Measurements from ENCODE around the gene ADNP2.

ADNP2 gene

DNA sequence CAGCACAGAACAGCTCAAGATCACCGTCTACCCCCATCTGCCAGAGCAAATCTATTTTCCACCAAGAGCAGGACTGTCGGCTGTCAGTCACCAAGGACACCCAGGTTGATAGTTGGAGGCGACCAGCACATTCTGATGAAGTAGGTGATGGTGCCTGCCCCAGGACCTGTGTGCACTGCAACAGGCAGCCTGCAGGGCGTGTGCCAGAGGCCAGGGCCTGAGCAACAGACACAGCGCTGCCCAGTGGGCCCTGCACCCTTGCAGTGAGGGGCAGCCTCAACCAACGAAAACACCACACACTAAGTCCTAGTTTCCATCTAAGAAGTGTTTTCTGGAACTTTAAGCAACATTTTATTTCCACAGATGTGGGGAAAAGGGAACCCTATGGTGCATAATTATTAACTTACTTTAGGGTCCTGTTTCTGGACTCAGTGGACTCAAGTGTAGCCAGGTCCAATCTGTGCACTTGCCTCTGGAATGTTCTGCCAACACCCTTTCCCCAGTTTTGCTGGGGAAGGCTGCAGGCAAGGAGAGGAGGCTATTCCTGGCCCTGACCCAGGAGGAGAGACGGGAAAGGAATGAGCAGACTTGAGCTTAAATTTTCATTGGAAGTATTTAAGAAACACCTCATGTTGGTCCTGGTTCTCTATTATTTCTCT, 61.5 kb downstream of the ADNP2 start:
- no peak for DNase-seq (ENCODE audit: low read depth in 2 of 2)

DNA sequence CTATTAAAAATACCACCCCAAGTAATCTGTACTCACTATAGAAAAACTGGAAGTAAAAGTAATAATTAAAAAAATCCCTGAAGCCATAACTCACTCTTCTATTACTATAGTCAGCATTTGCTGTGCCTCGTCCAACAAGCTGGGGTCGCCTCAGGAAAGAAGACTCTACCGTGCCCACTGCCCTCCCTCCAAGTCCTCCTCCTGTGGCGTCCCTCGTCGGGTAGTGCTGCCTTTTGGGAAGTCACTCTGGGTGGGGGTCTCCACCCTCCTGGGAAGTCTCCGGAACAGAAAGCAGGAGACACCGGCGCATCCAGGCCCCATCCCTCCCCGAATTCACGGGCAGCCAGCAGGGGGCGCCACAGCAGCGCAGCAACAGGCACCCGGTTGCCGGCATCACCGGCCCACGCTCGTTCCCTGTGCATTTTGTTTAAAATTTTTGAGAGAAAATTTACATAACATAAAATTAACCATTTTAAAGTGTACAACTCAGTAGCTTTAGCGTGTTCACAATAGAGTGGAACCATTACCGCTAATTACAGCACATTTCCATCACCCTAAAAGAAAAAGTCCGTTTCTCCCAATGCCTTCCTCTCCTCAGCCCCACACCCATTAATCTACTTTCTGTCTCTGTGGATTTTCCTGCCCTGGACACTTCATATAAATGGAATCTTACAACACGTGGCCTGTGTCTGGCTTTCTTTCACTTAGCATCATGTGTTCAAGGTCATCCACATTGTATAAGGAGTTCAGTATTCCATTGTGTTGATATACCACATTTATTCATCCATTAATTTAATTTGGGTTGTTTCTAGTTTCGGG, 62.2 kb downstream of the ADNP2 start:
- DNase-seq (ENCODE audit: low read depth in 2 of 2) = peak in 1 of 2 experiments; percentile 59

DNA sequence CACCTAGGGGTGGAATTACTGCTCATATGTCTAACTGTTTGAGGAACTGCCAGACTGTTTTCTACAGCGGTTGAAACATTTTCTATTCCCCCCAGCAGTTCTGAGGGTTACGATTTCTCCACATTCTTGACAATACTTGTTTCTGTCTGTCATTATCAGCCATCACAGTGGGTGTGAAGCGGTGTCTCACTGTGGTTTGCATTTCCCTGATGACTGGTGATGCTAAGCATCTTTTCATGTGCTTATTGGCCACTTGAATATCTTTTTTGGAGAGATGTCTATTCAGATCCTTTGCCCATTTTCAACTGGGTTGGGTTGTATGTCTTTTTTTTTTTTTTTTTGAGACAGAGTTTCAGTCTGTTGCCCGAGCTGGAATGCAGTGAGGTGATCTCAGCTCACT, 63.0 kb downstream of the ADNP2 start:
- DNase-seq (ENCODE audit: low read depth in 2 of 2) = no peak

DNA sequence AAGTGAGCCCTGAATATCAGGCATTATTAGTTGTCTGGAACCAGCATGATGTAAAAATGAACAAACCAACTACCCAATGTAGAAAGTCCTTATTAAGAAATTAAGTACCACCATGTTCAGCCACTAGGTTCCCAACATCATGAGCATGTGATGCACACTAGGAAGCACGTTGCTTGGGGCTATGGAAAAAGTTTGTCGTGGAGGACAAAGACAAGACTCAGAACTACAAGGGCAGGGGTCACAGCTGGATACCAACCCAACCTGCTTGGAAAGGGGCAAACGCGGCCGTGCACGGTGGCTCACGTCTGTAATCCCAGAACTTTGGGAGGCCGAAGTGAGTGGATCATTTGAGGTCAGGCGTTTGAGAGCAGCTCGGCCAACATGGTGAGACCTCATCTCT, 64.0 kb downstream of the ADNP2 start:
- no peak for DNase-seq (ENCODE audit: low read depth in 2 of 2)

DNA sequence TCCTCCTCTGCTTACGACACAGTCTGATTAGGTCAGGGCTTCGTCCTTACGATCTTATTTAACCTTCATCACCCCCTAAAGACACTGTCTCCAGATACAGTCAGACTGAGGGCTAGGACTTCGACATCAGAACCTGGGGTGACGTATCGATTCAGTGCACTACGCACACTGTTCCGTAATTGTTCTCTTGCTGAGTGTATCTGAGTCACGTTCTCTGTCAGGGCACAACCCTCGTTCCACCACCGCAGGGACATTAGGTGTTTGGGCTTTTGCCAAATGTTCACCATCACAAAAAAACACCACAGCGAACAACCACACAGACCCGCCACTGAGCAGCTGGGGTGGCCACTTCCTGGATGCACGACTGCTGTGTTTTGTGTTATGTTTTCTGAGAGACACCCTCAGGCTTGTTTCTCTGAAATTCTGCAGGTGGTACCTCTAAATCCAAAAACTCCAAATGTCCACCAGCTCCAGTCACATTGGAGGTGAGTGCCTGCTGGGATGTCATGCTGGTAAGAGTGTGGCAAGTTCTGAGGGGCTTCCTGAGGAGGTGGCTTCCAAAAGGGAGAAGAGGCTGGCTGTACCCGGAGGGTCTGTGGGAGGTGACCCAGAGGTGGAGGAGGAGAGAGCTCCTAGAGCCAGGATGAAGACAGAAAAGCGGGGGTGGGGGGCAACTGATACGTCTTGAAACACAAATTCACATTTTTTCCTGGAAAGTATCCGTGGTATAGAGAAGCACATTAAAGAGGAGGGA, 66.6 kb downstream of the ADNP2 start:
- DNase-seq (ENCODE audit: low read depth in 2 of 2) = no peak

DNA sequence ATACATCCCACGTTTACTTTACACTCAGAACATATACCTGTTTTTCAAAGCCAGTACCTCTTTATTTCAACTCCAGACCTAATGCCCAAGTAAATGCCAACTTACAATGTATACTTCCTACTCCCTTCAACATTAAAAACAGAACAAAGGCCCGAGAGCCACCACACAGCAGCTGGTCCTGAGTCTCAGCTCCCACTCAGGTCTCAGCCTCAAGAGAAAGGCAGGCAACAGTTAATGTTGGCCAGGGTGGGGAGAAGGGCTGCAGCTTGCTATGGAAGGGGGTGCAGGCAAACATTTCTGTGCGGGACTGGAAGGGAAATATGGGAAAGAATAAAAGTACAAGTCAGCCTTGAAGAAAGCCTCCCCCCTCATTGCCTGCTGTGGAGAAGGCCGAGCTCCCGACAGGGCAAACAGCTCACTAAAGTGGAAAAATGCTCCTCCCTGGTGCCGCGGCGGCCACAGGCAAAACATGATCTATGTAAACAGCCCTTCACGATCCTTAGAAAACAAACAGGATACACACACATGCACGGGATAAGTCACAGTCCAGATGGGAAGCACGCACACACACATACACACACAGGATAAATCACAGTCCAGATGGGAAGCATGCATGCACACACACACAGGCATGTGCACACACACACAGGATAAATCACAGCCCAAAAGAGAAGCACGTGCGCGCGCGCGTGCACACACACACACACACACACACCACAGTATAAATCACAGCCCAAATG, 67.4 kb downstream of the ADNP2 start:
- no peak for DNase-seq (ENCODE audit: low read depth in 2 of 2)

DNA sequence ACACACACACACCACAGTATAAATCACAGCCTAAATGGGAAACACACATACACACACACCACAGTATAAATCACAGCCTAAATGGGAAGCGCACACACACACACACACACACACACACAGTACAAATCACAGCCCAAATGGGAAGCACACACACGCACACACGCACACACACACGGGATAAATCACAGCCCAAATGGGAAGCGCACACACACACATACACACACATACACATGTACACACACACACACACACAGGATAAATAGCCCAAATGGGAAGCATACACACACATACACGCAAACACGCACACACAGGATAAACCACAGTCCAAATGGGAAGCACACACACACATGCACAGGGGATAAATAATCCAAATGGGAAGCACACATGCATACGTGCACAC, 68.1 kb downstream of the ADNP2 start:
- DNase-seq (ENCODE audit: low read depth in 2 of 2) = no peak

DNA sequence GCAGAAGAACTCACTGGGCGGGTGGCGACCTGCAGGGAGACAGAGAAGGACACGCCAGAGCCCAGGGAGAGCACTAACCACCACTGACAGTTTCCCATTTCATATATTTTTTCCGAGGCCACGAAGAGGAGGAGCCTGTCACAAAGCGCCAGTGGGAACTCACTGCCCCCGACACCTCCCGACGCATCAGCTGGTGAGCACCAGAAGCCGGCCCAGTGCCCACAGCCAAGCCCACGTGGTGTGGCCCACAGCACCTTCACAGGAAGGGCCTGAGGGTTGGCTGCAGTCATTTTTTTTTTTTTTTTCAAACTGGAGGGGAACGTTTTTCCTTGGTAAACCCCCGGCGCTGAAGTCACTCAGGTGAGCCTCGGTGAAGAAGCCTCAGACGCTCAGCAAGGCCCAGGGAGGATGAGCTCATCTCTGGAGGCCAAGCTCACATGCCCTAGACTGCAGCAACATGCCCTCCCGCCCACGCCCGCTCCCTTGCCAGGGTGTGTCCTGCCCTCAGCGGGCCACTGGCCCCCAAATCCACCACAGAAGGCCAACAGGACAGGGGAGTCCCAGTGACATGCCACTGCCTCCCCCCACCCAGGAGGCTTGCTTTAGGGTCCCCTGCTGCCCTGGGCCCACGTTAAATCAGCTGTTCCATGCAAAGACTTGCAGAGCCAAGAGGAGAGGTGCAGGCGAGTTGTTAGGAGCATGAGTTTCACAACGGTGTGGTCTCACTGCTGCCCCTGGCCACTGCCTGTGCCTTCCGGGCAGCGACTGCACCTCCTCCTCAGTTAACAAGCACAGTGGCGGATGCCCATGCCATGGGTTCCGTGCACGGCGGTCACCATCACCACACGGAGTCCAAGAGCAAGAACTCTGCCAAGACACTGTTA, 70.1 kb downstream of the ADNP2 start:
- DNase-seq (ENCODE audit: low read depth in 2 of 2) = no peak

DNA sequence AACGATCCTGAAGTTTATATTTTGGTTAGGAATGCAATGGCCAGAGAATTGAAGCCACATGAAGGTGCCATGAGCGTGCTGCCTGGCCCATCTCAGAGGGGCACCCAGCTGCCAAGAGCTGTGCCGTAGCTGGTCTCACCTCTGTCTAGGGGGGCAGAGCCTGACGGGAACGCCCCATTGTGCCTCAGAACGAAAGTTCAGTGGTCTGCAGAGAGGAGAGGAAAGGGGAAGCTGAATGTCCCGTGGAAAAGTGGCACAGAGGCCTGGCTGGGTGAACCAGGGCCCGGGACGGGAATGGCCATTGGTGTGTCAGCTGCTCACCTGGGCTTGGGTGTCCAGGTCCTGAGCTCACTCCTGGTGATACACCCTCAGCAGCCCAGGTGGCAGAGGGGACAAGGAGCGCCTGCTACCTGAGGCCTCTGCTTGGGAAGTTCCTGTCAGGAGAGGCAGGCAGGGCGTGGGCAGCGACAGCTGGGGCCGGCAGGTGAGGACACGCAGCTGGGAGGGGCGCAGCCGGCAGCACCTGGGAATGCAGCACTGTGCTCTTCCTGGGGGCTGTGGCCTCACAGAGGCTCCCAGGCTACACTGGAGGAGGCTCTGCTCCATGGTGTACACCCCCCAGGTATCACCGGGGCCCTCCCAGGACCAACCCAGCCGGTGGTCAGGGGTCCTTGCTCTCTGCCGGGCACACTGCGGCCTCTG, 70.9 kb downstream of the ADNP2 start:
- no peak for DNase-seq (ENCODE audit: low read depth in 2 of 2)

DNA sequence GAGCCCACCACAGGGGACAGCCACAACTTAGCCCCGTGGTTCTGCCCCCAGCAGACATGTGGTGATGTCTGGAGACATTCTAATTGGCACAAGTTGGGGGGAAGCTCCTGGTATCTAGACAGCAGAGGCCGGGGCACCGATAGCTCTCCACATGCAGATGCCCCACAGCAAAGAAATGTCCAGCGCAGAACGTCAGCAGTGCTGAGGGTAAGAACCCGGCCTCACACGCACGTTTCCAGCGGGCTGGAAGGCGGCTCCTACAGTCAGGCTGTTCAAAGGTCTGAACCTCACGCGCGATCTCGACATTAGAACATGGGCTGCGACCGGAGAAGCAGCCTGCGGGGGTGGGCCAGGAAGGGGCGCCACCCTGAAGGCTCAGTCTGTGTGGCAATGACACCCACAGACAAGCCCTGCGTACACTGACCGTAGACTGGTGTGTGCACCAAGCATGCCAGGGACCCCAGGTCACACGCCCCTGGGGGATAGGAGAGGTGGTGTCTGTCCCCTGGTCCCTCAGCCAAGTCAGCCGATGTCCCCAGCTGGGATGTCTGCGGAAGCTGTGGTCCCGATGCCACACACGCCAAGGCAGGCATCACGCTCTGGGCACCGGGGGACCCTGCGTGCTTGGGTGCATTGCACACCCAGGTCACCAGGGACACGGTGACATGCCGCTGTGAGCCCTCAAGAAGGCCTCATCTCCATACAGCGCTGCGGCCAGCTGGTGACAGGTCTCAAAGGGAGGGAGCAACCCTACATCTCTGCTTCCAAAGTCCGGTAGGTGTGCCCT, 71.9 kb downstream of the ADNP2 start:
- no peak for DNase-seq (ENCODE audit: low read depth in 2 of 2)

DNA sequence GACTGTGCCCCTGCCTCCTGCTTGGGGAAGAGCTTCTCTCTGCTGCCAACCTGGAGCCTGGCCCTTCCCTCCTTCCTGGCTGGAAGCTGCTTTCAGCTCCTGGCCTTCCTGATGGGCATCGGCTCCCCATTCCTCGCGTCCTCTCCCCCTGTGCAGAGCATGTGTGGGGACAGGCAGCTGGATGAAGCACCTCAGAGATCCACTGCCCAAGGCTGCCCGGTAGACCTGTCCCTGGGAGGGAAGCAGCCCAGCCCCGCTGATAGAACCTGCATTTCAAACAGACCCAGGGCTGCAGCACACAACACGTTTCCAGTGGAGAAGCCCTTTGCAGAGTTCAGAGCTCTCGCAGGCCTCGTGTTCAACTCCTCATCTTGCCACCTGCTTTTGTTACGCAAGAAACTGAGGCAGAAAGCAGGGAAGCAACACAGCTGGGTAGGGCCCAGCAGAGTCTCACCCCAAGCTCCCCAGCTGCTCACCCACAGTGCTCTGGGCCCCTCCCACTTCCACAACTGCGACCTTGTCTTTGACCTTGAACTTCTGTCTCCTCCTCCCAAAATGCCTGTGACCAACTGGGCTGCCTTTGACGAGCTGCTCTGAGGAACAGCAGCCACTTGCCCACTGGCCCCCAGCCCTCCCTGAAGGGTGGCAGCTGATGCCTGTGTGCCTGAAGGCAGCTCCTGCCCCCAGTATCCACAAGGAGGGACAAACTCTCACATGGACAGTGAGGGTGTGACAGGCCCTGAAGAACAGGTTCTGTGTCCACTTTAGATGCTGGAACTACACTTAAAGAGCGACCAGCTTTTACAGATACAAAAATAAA, 72.8 kb downstream of the ADNP2 start:
- no peak for DNase-seq (ENCODE audit: low read depth in 2 of 2)

DNA sequence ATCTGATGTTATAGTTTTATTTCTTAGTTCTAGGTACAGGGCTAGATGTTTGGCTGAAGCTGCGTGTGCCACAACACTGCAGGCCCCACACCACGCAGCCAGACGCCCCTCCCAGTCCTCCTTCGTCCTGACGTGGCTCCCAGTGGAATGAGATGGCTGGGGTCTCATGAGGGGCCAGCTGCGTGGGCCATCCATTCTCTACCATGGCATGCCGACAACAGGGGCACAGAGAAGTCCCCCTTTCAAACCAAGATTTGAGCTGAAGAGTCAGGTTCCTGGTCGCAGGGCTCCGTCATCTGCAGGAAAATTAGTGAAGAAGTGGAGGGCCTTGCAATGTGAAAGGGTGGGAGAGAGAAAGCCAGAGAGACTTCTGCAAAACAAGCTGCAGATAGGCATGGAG, 73.8 kb downstream of the ADNP2 start:
- DNase-seq (ENCODE audit: low read depth in 2 of 2) = no peak

DNA sequence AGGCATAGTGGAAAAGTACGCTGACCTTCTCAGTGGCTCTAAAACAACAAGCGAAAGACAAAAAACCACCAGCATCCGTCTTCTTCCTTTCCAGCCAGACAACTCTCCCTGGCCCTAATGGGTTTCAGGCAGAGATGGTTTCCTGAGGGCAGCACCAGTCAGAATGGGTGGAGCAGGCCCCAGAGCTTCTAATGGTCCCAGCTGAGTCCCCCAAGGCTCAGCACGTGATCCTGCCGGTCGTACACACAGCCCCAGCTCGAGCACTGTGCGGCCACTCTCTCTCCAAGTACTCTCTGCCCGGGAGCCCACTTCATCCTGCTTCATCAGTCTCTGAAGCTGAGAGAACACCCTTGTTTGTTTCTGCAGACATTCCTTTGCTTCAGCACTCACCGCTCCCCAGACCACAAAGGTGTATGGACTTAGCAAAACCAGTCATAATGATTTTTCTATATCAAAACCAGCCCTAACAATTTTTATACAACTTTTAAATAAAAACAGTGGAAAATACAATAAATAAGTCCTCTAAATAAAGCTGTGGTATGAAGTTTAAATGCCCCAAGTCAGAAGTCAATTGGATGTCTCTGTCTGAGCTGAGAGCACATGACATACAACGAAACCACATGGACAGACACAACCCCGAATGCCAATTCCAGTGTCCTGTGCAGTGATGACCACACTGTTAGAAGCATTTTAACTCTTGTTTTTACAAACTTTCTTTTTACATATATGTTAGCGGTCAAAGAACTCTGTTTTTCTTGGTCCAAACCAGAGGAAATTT, 74.4 kb downstream of the ADNP2 start:
- DNase-seq (ENCODE audit: low read depth in 2 of 2) = no peak

DNA sequence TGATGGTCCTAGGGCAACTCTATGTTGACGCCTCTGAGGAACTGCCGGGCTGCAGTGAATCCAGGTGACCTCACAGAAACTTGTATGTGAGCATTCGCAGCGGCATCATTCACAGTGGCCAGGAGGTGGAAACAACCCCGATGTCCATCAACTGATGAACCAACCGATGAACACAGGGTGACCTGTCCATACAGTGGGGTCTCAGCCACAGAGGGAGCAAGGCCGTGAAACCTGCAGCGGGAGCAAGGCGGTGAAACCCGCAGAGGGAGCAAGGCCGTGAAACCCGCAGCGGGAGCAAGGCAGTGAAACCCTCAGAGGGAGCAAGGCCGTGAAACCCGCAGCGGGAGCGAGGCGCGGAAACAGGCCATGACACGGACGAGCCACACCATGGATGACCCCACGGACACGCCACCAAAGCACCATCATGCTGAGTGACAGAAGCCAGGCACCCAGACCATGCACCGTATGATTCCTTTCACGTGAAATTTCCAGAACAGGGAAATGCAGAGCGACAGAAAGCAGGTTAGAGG, 75.2 kb downstream of the ADNP2 start:
- DNase-seq (ENCODE audit: low read depth in 2 of 2) = no peak

DNA sequence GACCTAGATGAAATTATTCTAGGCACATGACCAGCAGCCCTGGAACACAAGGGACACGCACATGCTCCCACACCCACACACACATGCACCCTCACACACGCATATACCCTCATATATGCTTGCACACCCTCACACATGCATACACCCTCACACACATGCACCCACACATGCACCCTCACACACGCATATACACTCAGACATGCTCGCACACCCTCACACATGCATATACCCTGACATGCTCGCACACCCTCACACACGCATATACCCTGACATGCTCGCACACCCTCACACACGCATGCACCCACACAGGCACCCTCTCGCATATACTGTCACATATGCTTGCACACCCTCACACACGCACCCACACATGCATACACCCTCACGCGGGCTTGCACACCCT, 76.5 kb downstream of the ADNP2 start:
- no peak for DNase-seq (ENCODE audit: low read depth in 2 of 2)

DNA sequence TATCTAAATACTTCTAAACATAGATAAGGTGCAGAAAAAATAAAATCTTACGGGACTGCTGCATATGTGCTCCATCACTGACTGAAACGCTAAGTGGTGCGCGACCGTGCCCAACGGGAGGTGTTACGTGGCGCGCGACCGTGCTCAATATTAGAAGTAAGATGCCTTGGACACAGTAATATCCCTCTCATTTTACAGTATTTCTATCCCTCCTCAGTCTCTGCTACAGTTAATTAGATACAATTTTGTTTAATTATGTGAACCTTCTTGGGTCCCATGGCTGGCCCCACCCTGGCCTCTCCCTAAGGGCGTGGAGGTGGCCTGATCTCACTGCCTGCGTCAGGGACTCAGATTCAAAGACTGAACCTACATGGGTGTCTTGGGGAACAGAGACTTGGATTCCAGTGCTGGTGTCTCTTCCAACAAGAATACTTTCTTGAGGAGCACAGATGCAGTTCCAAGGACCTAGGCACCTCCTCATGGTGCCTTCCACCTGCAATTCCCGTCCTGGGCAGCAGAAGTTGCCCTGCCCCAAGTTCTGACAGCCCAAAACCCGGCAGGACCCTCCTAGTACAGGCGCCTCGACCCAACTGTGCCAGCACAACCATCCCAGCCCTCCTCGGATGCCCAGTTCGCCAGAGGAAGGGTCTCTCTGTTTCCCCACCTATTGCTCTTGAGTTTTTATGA, 79.0 kb downstream of the ADNP2 start:
- DNase-seq (ENCODE audit: low read depth in 2 of 2) = no peak
